ENCODE data around the gene BTBD16.

DNA sequence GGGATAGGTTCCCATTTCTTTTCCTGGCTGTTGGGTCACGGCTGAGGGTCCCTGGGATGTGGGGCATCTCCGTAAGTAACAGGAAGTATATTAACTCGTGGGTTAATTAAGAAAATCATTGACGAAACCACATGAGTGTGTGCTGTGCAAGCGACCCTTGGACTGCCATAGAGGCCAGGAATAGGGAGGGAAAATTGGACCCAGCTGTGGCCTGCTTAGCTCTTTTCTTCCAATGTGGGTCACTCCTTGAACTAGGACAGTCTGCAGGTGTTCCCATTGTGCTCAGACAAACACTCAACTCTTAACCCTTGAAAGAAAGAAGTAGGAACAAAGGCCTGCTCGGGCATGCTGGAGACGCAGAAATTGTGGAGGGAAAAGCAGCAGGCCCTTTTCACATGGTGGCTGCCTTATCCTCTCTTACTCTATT lies 77.9 kb downstream of the BTBD16 start:
- TF ChIP-seq, protein P1, sequence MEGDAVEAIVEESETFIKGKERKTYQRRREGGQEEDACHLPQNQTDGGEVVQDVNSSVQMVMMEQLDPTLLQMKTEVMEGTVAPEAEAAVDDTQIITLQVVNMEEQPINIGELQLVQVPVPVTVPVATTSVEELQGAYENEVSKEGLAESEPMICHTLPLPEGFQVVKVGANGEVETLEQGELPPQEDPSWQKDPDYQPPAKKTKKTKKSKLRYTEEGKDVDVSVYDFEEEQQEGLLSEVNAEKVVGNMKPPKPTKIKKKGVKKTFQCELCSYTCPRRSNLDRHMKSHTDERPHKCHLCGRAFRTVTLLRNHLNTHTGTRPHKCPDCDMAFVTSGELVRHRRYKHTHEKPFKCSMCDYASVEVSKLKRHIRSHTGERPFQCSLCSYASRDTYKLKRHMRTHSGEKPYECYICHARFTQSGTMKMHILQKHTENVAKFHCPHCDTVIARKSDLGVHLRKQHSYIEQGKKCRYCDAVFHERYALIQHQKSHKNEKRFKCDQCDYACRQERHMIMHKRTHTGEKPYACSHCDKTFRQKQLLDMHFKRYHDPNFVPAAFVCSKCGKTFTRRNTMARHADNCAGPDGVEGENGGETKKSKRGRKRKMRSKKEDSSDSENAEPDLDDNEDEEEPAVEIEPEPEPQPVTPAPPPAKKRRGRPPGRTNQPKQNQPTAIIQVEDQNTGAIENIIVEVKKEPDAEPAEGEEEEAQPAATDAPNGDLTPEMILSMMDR (IDR thresholded peaks at IDR 0.05), result no peak
- TF ChIP-seq TCF7L2 (IDR thresholded peaks at IDR 0.05; ENCODE audit: low read depth, low read length) (no peak), POLR2AphosphoS5 (IDR thresholded peaks at IDR 0.05; ENCODE audit: low read depth, low read length) (no peak), SIN3A (IDR thresholded peaks at IDR 0.05; ENCODE audit: borderline replicate concordance, insufficient read depth, low read depth, low read length) (no peak)
- TF ChIP-seq, protein P2, sequence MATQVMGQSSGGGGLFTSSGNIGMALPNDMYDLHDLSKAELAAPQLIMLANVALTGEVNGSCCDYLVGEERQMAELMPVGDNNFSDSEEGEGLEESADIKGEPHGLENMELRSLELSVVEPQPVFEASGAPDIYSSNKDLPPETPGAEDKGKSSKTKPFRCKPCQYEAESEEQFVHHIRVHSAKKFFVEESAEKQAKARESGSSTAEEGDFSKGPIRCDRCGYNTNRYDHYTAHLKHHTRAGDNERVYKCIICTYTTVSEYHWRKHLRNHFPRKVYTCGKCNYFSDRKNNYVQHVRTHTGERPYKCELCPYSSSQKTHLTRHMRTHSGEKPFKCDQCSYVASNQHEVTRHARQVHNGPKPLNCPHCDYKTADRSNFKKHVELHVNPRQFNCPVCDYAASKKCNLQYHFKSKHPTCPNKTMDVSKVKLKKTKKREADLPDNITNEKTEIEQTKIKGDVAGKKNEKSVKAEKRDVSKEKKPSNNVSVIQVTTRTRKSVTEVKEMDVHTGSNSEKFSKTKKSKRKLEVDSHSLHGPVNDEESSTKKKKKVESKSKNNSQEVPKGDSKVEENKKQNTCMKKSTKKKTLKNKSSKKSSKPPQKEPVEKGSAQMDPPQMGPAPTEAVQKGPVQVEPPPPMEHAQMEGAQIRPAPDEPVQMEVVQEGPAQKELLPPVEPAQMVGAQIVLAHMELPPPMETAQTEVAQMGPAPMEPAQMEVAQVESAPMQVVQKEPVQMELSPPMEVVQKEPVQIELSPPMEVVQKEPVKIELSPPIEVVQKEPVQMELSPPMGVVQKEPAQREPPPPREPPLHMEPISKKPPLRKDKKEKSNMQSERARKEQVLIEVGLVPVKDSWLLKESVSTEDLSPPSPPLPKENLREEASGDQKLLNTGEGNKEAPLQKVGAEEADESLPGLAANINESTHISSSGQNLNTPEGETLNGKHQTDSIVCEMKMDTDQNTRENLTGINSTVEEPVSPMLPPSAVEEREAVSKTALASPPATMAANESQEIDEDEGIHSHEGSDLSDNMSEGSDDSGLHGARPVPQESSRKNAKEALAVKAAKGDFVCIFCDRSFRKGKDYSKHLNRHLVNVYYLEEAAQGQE (IDR thresholded peaks at IDR 0.05; ENCODE audit: insufficient read depth in 1 of 2, low read depth in 2 of 2, low read length in 1 of 2), result no peak

Data from Panc1 (cell line).